IgD-negative memory B cell (primary cell): Measurements from ENCODE around the gene DLL1. TPM values are rescaled to one million over a fixed set of nuclear protein-coding genes. Genes with fewer than 3 reads are reported as not detected.
A peak's percentile ranks its signal among the peaks of the same experiment; 100 is the strongest.

Experiments
- H3K27ac Mint-ChIP-seq, 3 donors: one replicate each; pipeline ENCODE4 v1.8.0; 2020 to 2022; ENCODE audit warnings: mild to moderate bottlenecking in 3 of 3, mixed read lengths in 3 of 3, moderate library complexity in 1 of 3
- H3K27me3 Mint-ChIP-seq: one replicate; pipeline ENCODE4 v1.8.0; 2021; ENCODE audit warnings: mixed read lengths
- H3K36me3 Mint-ChIP-seq: one replicate; pipeline ENCODE4 v1.8.0; 2020; ENCODE audit warnings: mild to moderate bottlenecking, mixed read lengths
- H3K4me1 Mint-ChIP-seq, 3 donors: one replicate each; pipeline ENCODE4 v1.8.0; 2020 to 2022; ENCODE audit warnings: mixed read lengths in 3 of 3, mild to moderate bottlenecking in 1 of 3
- H3K4me3 Mint-ChIP-seq, 4 donors: one replicate each; pipeline ENCODE4 v1.8.0; 2020 to 2022; ENCODE audit warnings: mild to moderate bottlenecking in 4 of 4, mixed read lengths in 4 of 4, moderate library complexity in 3 of 4
- H3K9me3 Mint-ChIP-seq, 3 donors: one replicate each; pipeline ENCODE4 v1.8.0; 2020 to 2021; ENCODE audit warnings: mixed read lengths in 3 of 3, mild to moderate bottlenecking in 1 of 3
- polyA plus RNA-seq: library from polyadenylated mRNA; unstranded; fragments of 300-500 nt; fragmentation: Illumina TruSeq; gene quantifications from one replicate; pipeline ENCODE4 v1.2.3, GENCODE V29; 2021

Gene DLL1
- polyA plus RNA-seq, 1 donor from 2014 or later: 0.10 TPM

- Mint-ChIP-seq H3K9me3 (no peaks in the 10 kb centered on the region), H3K36me3 (no peaks in the 10 kb centered on the region), H3K4me3 (no peak overlapping the region), H3K27ac (no peak overlapping the region), H3K27me3 (peaks cover 20% of the 10 kb centered on the region), H3K4me1 (peaks cover 6 to 13% (median 9%) of the 10 kb centered on the region in 3 donors)
Observed at GRCh38 chr6:170282512-170283158, 8.2 kb downstream of the DLL1 start.

GRCh38 chr6:170281331-170282292 is 9.3 kb downstream of the DLL1 start:
- peak overlapping the region in 1 of 3 donors; percentile 10 for H3K27ac Mint-ChIP-seq
- H3K27me3 Mint-ChIP-seq: peaks cover 17% of the 10 kb centered on the region
- H3K36me3 Mint-ChIP-seq: no peaks in the 10 kb centered on the region
- H3K9me3 Mint-ChIP-seq: peaks cover 0 to 3% (median 2%) of the 10 kb centered on the region in 3 donors
- no peak overlapping the region for H3K4me3 Mint-ChIP-seq
- H3K4me1 Mint-ChIP-seq: peaks cover 6 to 15% (median 9%) of the 10 kb centered on the region in 3 donors

- peaks cover 13% of the 10 kb centered on the region for H3K27me3 Mint-ChIP-seq
- H3K4me1 Mint-ChIP-seq: peaks cover 5 to 15% (median 6%) of the 10 kb centered on the region in 3 donors
- H3K4me3 Mint-ChIP-seq: peak overlapping the region; percentile 35 to 92 (median 83)
- peak overlapping the region; percentile 12 to 93 (median 93) for H3K27ac Mint-ChIP-seq
- H3K9me3 Mint-ChIP-seq: peaks cover 0 to 3% (median 2%) of the 10 kb centered on the region in 3 donors
- H3K36me3 Mint-ChIP-seq: no peaks in the 10 kb centered on the region
Observed at GRCh38 chr6:170280689-170281045, 10.2 kb downstream of the DLL1 start.

- Mint-ChIP-seq H3K4me1 (peaks cover 5 to 15% (median 6%) of the 10 kb centered on the region in 3 donors), H3K4me3 (peak overlapping the region; percentile 35 to 92 (median 83)), H3K27me3 (peaks cover 11% of the 10 kb centered on the region), H3K36me3 (no peaks in the 10 kb centered on the region), H3K9me3 (peaks cover 0 to 3% (median 2%) of the 10 kb centered on the region in 3 donors), H3K27ac (peak overlapping the region; percentile 12 to 93 (median 93))
Observed at GRCh38 chr6:170279977-170280688, 10.7 kb downstream of the DLL1 start.

- H3K36me3 Mint-ChIP-seq: no peaks in the 10 kb centered on the region
- no peak overlapping the region for H3K27ac Mint-ChIP-seq
- H3K9me3 Mint-ChIP-seq: peaks cover 0 to 3% (median 2%) of the 10 kb centered on the region in 3 donors
- peak overlapping the region in 2 of 4 donors; percentile 48 to 92 for H3K4me3 Mint-ChIP-seq
- peaks cover 5 to 15% (median 6%) of the 10 kb centered on the region in 3 donors for H3K4me1 Mint-ChIP-seq
- peaks cover 5% of the 10 kb centered on the region for H3K27me3 Mint-ChIP-seq
Observed at GRCh38 chr6:170279426-170279825, 11.5 kb downstream of the DLL1 start.

- Mint-ChIP-seq H3K4me3 (peak overlapping the region in 2 of 4 donors; percentile 48 to 52), H3K9me3 (peaks cover 0 to 3% (median 2%) of the 10 kb centered on the region in 3 donors), H3K27ac (peak overlapping the region in 1 of 3 donors; percentile 14), H3K4me1 (peaks cover 5 to 15% (median 6%) of the 10 kb centered on the region in 3 donors), H3K27me3 (peaks cover 6% of the 10 kb centered on the region), H3K36me3 (no peaks in the 10 kb centered on the region)
Observed at GRCh38 chr6:170278743-170279094, 12.2 kb downstream of the DLL1 start.

GRCh38 chr6:170277893-170278742 is 12.8 kb downstream of the DLL1 start:
- Mint-ChIP-seq H3K27me3 (peaks cover 6% of the 10 kb centered on the region), H3K9me3 (peaks cover 0 to 3% (median 2%) of the 10 kb centered on the region in 3 donors), H3K36me3 (no peaks in the 10 kb centered on the region), H3K4me1 (peaks cover 5 to 17% (median 6%) of the 10 kb centered on the region in 3 donors), H3K4me3 (peak overlapping the region in 1 of 4 donors; percentile 52), H3K27ac (peak overlapping the region in 1 of 3 donors; percentile 14)

- Mint-ChIP-seq H3K27ac (no peak overlapping the region), H3K9me3 (peaks cover 0 to 3% (median 2%) of the 10 kb centered on the region in 3 donors), H3K27me3 (peaks cover 8% of the 10 kb centered on the region), H3K36me3 (no peaks in the 10 kb centered on the region), H3K4me3 (peak overlapping the region in 1 of 4 donors; percentile 27), H3K4me1 (peaks cover 7 to 24% (median 12%) of the 10 kb centered on the region in 3 donors)
Observed at GRCh38 chr6:170276369-170277057, 14.4 kb downstream of the DLL1 start.

GRCh38 chr6:170274713-170275560 is 15.9 kb downstream of the DLL1 start:
- Mint-ChIP-seq H3K27ac (peak overlapping the region in 2 of 3 donors; percentile 39 to 59), H3K4me3 (no peak overlapping the region), H3K4me1 (peaks cover 7 to 27% (median 10%) of the 10 kb centered on the region in 3 donors), H3K9me3 (peaks cover 0 to 3% (median 2%) of the 10 kb centered on the region in 3 donors), H3K36me3 (no peaks in the 10 kb centered on the region), H3K27me3 (peaks cover 6% of the 10 kb centered on the region)

- peak overlapping the region in 1 of 3 donors; percentile 50 for H3K27ac Mint-ChIP-seq
- H3K4me3 Mint-ChIP-seq: peak overlapping the region in 3 of 4 donors; percentile 23 to 84 (median 61)
- H3K27me3 Mint-ChIP-seq: peaks cover 6% of the 10 kb centered on the region
- no peaks in the 10 kb centered on the region for H3K36me3 Mint-ChIP-seq
- H3K9me3 Mint-ChIP-seq: peaks cover 0 to 3% (median 2%) of the 10 kb centered on the region in 3 donors
- H3K4me1 Mint-ChIP-seq: peaks cover 6 to 19% (median 6%) of the 10 kb centered on the region in 3 donors
Observed at GRCh38 chr6:170273681-170274080, 17.2 kb downstream of the DLL1 start.

- peaks cover 6% of the 10 kb centered on the region for H3K27me3 Mint-ChIP-seq
- peaks cover 1 to 14% (median 6%) of the 10 kb centered on the region in 3 donors for H3K4me1 Mint-ChIP-seq
- H3K9me3 Mint-ChIP-seq: peaks cover 0 to 3% (median 2%) of the 10 kb centered on the region in 3 donors
- no peaks in the 10 kb centered on the region for H3K36me3 Mint-ChIP-seq
- peak overlapping the region in 2 of 4 donors; percentile 84 to 97 for H3K4me3 Mint-ChIP-seq
- no peak overlapping the region for H3K27ac Mint-ChIP-seq
Observed at GRCh38 chr6:170273191-170273590, 17.7 kb downstream of the DLL1 start.

- Mint-ChIP-seq H3K9me3 (peaks cover 0 to 3% (median 2%) of the 10 kb centered on the region in 3 donors), H3K27me3 (peaks cover 6% of the 10 kb centered on the region), H3K27ac (peak overlapping the region; percentile 5 to 87 (median 63)), H3K4me1 (peaks cover 1 to 14% (median 6%) of the 10 kb centered on the region in 3 donors), H3K36me3 (no peaks in the 10 kb centered on the region), H3K4me3 (peak overlapping the region; percentile 87 to 97 (median 93))
Observed at GRCh38 chr6:170272341-170273065, 18.4 kb downstream of the DLL1 start.
